ENCODE data around the gene SLC6A17.

Gene SLC6A17

GRCh38 chr1:110135666-110136065 is 14.6 kb upstream of the SLC6A17 start:
- DNase-seq (ENCODE audit: low read depth), result no peak

GRCh38 chr1:110136911-110137310 is 13.4 kb upstream of the SLC6A17 start:
- DNase-seq (ENCODE audit: low read depth), result no peak

- no peak for DNase-seq (ENCODE audit: low read depth)
Measured at GRCh38 chr1:110138956-110139355, 11.3 kb upstream of the SLC6A17 start.

DNA sequence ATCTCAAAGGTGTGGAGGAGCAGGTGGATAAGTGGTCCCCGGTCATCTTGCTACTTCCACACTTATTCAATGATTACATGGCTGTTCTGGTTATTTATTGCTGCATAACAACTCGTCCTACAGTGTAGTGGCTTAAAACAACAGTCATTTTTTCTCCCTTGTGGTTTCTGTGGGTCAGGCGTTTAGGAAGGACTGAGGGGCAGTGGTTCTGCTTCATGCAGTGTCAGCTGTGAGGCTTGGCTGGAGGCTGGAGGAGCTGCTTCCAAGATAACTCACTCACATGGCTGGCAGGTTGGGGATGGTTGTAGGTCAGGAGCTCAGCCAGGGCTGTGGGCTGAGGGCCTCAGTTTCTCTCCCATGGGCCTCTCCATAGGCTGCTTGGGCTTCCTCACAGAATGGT is 5.9 kb upstream of the SLC6A17 start:
- no peak for DNase-seq (ENCODE audit: low read depth)

DNA sequence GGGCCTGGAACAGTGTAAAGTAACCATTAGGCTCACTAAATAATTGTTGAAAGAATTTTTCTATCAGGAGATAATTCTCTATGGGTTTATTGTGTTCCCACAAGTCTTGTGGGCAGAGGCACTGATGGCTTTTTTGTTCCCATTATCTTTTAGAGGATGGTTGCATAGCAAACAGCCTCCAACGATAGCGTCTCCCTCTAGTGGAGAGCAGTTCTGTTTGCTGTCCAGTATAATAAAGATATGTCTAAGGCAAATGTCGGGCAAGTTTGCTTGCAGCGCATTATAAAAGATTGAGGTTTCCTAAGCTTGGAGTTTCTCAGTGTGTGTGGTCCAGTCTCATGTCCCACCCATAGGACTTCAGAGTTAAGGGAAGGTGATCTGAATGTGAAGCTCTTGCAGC is 1.3 kb upstream of the SLC6A17 start:
- DNase-seq (ENCODE audit: low read depth), result no peak

GRCh38 chr1:110151175-110151669 is 928 bp downstream of the SLC6A17 start:
- DNase-seq (ENCODE audit: low read depth), result no peak

DNA sequence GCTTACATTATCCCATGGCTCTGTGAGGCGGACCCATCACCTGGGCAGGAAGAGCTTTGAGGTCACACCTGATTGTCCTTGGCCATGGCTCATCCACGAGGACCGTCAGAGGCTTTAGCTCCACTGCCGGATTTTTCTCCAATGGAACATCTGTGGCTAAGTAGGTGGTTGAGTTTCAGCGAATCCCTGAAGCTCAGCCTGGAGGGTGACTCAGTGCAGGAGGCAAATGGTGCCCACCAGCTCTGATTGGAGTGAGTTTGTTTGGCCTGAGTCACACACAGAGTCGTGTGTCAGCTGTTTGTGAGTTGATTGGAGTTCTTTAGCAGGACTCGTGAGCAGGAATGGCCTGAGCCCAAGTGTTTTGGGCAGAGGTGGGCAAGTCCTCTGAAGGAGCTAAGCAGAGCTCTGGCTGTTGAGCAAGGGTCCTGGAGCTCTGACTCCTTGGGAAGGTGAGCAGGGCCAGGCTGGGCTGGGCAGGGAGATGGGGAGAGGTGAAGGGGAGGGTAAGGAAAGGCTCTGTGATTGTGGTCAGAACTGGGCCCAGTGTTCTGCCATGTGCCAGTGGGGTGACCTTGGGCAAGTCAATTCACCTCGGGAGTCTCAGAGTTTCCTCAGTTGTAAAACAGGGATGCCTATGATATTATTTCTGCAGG is 2.0 kb downstream of the SLC6A17 start:
- DNase-seq (ENCODE audit: low read depth), result no peak

DNA sequence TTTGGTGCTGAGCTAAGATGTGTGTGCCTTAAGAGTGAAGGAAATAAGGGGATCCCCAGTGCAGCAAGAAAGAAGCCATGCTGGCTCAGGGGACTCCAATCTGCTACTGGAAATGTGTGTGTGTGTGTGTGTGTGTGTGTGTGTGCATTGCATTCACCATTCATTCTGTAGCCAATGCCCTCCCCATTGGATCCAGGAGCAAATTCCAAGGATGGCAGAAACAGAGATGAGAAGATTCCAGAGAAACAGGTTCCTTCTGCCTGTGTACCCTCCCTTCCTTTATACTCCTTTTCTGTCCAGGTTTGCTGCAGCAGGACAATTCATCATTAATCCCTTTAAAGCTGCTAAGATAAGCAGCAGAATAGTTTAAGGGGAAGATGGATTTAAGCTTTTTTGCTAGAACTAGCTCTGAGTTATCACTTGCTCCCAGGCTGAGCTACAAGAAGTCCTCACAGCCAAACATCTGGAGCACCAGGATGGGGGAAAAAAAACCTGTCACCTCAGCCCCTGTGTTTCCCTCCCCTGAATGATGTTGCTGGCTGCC is 3.2 kb downstream of the SLC6A17 start:
- no peak for DNase-seq (ENCODE audit: low read depth)

- no peak for DNase-seq (ENCODE audit: low read depth)
Measured at GRCh38 chr1:110155878-110156522, 5.7 kb downstream of the SLC6A17 start.

GRCh38 chr1:110158261-110158660 is 8.0 kb downstream of the SLC6A17 start:
- DNase-seq (ENCODE audit: low read depth), result no peak

DNA sequence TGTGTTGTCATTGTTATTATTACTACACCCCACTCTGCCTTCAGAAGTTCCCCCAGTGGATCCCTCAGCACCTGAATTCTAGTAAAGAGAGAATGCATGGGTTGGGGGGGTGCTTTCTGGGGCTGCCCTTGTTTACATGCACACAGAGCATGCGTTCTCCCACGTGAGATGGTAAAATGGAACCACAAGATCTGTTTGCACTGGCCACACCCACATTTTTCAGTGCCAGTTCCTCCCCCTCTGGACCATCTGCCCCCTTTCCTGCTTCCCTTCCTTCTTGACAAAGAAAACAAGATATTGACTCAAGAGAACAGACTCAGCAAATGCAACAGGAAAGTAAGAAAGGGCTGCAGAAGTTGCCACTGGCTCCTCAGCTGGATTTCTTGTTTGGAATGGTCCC is 8.9 kb downstream of the SLC6A17 start:
- no peak for DNase-seq (ENCODE audit: low read depth)

DNA sequence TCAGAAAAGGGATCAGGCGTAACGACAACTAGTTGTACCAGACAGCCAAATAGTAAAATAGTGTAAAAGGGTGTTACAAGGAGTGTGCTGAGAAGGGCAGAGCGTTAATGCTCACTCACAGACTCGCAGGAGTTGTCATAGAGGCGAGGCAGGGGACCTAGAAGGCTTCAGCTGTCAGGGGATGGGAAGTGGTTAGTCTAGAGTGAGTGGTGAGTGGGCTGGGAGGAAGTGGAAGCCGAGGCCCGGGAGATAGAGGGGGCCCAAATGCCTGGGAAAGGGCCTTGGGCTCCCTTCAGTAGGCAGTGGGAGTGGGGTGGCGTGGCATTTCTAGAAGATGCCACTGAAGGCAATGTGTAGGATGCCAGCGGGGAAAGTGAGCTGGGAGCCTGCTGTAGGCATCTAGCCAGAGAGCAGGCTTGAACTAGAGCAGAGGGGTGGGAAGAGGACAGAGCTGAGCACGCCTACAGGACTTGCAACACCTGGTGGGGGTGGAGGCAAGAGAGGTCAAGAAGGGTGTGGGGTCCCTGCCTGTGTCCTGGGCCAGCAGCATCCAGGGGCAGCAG is 10.3 kb downstream of the SLC6A17 start:
- DNase-seq (ENCODE audit: low read depth), result no peak

GRCh38 chr1:110161165-110161564 is 10.9 kb downstream of the SLC6A17 start:
- DNase-seq (ENCODE audit: low read depth), result no peak

DNA sequence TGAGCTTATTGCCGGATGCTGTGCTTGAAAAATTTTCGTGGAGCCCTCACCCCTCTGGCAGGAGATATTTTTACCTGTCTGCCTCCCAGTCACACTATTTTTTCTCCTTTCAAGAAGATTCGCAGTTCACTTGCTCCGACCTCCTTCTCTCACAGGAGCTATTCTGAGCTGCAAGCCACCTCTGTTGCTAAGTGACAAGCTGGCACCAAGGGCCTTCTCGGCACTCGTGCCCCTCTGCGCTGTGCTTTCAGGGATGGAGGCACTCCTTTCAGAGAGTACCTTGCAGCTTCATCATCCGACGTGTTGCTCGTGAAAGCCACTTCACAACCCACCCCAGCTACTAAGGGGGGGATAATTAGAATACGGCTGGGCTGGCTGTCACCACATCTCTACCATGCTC is 11.6 kb downstream of the SLC6A17 start:
- no peak for DNase-seq (ENCODE audit: low read depth)

GRCh38 chr1:110163591-110163990 is 13.3 kb downstream of the SLC6A17 start:
- no peak for DNase-seq (ENCODE audit: low read depth)

DNA sequence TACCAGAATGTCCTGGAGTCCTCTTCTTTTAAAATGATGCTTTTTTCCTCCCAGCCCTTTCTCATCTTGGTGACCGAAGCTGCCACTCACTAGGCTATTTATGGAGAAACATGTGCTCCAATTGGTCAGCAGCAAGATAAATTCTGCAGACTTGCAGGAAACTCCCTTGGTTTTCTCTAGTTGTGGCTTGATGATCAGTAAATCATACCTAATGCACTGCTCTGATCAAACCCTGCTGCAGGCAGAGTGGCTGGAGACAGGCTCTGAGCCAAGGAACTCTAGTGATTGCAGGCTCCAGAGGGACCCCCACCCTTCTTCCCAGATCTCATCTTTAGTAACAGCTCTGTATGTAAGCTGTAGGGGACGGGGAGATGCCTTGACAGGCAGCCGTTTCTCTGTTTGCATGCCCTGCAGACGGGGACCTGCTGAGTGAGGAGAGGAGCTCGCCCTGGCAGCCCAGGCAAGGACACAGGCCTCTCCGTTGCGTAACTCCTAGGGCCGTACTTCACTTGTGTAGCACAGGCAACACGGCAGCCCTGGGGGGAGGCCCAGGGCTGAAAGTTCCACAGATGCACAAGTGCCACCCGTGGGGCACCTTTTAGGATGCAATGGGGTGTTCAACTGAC is 14.5 kb downstream of the SLC6A17 start:
- no peak for DNase-seq (ENCODE audit: low read depth)

GRCh38 chr1:110165761-110166231 is 15.5 kb downstream of the SLC6A17 start:
- no peak for DNase-seq (ENCODE audit: low read depth)

GRCh38 chr1:110166861-110167260 is 16.6 kb downstream of the SLC6A17 start:
- no peak for DNase-seq (ENCODE audit: low read depth)

DNA sequence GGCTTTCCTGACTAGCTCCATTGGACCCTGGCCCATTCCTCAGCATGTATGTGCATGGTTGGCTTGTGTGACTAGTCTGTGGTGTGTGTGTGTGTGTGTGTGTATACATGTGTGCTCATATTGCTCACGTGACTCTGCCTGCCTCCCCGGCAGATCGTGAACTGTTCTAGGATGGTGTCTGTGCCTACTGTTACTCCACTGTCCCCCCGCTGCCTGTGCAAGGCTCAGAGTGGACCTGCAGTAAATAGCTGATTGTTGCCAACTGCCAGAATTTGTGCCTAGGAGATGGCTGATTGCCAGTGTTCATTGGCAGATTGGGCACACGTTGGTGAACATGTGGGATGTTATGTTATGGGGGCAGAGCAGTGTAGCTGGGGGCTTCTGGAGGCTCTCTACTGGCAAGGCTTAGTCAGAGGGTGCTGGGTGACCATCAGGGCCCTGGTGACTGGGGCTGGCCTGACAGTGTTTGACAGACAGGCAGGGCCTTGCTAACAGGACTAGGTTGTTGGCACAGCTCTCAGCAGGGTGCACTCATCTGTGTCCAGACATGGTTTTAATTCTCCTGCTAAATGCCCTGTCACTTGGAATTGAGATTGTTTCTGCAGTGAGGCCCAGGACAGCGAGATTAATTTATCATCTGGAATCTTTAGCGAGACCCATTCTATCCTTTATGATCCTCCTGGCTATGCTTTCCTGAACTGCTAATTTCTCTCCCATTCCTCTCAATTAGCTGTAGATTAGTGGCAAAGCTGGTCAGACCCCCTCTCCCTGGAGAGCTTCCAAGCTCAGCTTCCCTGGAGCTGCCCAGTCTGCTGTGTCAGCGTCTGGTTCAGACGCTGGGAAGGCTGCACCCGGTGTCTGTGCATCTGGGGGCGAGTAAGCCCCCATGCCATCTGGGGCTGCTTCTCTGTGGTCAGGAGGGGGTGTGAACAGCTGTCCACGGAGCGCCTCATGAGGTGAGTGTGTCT is 20.8 kb downstream of the SLC6A17 start:
- no peak for DNase-seq (ENCODE audit: low read depth)

DNA sequence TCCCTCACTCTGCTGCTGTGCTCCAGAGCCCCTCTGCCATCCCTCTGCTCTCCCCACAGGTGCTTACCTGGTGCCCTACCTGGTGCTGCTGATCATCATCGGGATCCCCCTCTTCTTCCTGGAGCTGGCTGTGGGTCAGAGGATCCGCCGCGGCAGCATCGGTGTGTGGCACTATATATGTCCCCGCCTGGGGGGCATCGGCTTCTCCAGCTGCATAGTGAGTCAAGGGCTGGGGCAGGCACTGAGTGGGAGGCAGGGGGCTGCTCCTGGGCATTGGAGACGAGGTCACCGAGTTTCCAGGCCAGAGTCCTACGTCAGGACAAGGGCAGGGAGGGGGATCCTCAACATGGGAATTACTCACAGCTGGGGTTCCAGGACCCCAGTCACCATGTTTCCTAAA is 21.7 kb downstream of the SLC6A17 start:
- DNase-seq (ENCODE audit: low read depth), result no peak

DNA sequence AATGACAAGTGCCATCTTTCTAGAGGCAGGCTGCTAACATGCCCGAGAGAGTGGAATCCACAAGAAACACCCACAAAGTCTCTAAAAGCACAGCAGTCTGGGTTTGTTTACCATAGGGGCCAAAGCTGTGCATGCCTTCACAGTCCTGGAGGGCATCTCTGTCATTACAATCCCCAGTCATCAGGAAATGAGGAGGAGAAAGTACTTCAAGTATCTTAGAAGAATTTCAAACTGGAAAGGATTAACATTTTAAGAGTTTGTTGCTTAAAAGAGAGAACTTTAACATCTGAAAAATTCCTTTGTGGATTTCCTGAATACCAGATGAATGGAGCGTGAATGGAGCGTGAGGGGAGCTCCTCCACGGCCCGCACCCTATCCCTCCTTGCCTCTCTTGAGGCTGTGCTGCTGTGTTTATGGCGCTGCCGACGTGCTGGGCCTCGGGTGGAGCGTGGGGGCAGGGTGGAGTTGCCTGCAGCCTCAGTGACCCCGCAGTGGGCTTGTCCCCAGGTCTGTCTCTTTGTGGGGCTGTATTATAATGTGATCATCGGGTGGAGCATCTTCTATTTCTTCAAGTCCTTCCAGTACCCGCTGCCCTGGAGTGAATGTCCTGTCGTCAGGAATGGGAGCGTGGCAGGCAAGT is 23.3 kb downstream of the SLC6A17 start:
- no peak for DNase-seq (ENCODE audit: low read depth)
